ENCODE measurements around the gene PIP5K1B.

DNA sequence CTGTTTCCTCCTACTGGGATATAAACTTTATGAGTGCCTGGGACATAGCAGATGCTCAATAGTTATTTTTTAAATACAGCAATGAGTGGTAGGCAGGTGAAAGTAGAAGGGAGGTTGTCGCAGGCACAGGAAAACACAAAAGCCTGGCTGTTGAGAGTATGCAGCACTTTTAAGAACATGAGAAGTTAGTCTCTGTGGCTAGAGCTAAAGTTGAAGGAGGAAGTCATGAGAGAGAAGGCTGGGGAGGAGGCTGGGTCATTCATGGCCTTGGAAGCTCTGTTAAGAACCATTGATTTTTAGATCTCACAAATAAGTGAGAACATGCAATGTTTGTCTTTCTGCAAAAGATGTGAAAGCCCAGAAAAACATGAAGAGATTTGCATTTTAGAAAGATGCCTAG, 182.2 kb downstream of the PIP5K1B start:
- TF ChIP-seq, protein P1, sequence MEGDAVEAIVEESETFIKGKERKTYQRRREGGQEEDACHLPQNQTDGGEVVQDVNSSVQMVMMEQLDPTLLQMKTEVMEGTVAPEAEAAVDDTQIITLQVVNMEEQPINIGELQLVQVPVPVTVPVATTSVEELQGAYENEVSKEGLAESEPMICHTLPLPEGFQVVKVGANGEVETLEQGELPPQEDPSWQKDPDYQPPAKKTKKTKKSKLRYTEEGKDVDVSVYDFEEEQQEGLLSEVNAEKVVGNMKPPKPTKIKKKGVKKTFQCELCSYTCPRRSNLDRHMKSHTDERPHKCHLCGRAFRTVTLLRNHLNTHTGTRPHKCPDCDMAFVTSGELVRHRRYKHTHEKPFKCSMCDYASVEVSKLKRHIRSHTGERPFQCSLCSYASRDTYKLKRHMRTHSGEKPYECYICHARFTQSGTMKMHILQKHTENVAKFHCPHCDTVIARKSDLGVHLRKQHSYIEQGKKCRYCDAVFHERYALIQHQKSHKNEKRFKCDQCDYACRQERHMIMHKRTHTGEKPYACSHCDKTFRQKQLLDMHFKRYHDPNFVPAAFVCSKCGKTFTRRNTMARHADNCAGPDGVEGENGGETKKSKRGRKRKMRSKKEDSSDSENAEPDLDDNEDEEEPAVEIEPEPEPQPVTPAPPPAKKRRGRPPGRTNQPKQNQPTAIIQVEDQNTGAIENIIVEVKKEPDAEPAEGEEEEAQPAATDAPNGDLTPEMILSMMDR (IDR thresholded peaks at IDR 0.05; ENCODE audit: extremely low read depth in 1 of 2, insufficient read depth in 1 of 2, low read depth in 1 of 2, low read length in 2 of 2): no peak
- TF ChIP-seq POLR2AphosphoS5 (IDR thresholded peaks at IDR 0.05; ENCODE audit: insufficient read depth, low read depth, low read length) (no peak), POLR2A (IDR thresholded peaks at IDR 0.05; ENCODE audit: low read depth, low read length) (no peak), JUN (IDR thresholded peaks at IDR 0.05; ENCODE audit: borderline replicate concordance, insufficient read depth, insufficient read length, low read depth) (no peak)
- TF ChIP-seq, protein P2, sequence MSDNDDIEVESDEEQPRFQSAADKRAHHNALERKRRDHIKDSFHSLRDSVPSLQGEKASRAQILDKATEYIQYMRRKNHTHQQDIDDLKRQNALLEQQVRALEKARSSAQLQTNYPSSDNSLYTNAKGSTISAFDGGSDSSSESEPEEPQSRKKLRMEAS (IDR thresholded peaks at IDR 0.05; ENCODE audit: insufficient read depth, insufficient read length): no peak
